Stimulated activated CD4-positive, alpha-beta T cell treated with anti-CD3 and anti-CD28 coated beads, Interleukin-4, amount 100 ng/mL, for 1 hour (primary cell): Measurements from ENCODE around the gene KCNMA1.

Source experiments
- DNase-seq: peaks from one replicate; pipeline ENCODE4 v3.0.0-alpha.2; 2020

Gene KCNMA1

DNA sequence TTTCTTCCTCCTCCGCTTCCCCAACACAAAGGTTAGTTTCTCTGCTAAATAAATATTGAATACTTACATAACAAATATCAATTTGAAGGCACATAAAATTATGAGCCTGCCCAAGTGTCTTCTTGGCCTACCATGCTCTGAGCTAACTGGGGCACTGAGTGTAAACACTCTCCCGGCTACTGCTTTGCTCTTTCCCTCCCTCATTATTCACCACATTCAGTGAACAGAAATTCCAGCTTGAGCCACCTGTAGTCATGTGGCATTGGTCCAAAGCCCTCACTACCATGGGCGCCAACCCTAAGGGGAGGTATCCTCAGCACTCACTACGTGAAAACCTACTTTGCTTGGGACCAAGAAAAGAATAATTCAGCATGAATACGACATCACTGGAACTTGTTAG lies 409.0 kb downstream of the KCNMA1 start:
- no peak for DNase-seq

DNA sequence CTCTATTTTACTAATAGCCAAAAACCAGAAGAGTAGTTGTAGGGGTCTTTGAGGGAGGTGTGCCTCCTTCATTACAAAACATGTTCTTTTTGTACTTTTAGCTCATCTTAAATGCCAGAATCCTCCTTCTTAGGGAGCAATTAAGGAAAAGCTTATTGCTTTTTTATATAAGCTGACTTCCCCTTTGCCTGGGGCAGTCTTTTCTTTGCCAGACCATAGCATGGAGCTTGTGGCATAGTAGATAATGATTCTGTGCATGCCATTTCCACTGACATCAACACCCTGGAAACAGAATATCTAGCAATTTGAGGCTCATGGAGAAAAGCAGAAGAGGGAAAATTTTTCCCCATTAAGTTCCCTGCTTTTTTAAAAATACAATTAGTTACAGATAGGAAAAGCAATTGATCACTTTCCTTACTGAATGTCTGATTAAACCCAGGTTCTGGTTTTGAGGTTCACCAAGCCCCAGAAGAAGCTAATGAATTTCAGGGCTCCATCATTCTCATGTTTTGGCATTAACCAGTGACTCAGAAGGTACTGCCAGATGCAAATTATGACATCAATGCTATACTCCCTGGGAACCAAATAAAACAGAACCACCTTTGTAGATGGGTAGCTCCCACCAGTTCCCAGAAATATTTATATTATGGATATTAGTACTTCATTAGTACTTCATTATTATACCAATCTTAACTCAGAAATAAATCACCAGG lies 410.6 kb downstream of the KCNMA1 start:
- no peak for DNase-seq

DNA sequence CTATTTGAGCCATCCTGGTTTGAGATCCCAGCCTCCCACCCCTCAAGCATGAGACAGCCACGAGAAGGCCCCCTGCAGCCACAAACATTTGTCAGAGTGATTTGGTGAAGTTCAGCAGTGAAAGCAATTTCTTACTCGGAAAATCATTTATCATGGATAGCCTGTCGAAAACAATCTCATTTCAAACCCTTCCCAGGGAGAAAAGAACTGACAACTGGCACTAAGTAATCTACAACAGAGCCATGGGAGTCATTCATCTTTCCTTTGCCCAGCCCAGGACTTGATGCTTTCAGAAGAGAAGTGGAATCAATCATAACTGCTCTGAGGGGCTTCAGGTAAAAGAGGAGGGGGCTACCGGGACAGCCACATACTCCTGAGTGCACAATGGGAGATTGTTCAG lies 411.2 kb downstream of the KCNMA1 start:
- no peak for DNase-seq

DNA sequence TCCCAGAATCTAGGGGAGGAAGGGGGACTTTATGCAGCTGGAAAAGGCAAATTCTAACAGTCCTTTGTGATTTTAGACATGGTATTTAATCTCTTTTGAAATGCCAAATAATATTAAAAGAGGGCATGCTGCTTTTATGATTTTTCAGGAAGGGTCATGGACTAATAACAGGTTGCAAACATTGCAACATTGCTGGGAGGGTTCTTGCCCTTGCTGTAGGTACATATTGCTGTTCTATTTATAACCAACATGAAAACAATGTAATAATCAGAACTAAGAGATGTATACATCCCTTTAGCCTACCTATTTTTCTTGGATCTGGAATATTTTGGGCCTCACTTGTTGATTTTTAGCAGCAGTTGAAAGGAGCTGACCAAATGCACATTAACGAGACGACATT lies 411.6 kb downstream of the KCNMA1 start:
- no peak for DNase-seq

DNA sequence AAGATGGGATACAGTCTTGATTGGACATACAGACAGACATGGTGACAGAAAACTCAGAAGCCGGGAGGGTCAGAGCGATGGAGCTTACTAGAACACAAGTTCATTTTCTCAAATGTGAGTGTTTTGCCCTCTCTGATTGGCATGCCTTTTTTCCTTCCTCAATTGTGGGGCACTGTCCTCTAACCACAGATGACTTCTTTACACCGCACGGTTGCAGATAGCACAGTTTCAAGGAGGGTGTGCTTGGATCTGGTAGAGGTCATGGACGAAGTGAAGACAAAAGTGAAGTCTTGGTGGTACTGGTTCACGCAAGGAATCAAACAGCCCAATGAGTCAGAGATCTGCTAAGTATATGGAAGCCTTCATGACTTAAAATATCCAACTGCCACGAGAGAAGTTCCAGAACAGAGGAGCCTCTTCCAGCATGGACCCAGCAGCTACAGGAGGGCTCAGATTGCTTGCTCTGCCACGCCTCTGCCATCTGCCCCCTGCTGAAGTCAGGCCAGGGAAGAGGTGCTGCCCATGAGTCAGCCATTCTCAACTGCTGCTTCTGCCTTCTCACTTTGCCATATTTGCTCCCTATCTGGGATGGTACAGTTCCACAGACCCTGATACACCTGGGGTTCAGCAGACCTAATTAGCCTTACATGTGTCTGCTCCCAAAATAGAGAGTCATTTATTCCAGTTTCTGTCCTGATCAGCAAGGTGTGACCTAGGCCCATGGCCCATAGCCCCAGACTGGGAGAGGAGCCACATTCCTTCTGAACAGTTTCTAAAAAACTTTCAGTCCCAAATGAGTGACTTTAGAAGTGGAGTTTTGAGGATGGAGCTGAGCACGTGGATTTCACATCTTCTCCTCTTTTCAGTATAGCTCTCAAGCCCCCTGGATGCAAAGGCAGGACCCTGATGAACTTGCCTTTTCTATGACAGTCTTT lies 413.8 kb downstream of the KCNMA1 start:
- DNase-seq = no peak

DNA sequence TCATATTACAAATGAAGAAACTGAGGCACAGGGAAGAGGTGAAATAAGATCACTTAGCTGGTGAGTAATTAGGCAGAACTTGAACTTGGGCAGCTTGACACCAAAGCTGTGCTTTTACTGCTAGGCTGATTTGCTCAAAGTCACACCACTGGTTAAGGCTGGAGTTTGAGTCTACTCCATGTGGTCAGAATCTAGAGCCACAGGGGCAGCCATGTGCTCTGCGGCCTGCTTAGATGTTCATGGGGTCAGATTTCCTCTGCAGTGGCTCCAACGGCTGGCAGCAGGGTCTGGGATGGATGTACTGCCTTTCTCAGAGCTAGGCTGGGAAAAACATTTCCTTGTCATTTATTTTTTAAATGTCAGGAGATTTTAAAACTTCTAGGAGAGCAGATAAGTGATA lies 417.5 kb downstream of the KCNMA1 start:
- no peak for DNase-seq

DNA sequence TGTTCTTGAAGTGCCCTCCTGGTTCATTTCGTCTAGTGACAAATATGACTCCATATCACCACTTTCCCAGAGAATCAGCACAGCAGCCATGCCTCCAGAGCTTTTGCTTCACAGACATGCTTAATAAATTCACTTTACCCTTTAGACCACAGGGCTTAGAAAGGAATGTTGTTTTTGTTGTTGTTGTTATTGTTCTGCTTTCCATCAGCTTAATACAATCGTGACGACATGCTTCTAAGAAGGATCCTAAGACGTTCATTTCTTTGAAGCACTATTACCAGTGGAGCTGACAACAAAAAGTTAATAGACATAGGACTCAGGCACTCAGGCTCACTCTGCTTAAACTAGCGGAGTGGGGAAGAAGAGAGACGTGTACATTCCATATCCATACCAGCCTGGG lies 418.6 kb downstream of the KCNMA1 start:
- DNase-seq = no peak

DNA sequence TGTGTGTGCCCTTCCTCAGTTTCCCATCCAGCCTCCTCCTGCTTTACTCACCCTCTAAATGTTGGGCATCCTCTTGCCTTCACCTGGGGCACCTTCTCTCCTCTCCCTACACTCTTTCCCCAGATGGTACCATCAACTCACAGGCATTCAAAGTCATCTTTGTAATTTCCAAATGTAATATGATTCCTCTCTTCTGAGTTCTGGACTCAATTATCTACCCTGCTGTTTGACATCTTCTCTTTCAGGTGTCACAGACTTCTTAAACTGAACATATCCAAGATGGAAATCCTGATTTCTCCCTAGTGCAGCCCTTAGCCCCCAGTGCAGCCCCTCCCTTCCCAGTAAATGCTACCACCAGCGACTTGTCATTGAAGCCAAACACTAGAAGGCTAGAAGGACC lies 422.8 kb downstream of the KCNMA1 start:
- DNase-seq = no peak

DNA sequence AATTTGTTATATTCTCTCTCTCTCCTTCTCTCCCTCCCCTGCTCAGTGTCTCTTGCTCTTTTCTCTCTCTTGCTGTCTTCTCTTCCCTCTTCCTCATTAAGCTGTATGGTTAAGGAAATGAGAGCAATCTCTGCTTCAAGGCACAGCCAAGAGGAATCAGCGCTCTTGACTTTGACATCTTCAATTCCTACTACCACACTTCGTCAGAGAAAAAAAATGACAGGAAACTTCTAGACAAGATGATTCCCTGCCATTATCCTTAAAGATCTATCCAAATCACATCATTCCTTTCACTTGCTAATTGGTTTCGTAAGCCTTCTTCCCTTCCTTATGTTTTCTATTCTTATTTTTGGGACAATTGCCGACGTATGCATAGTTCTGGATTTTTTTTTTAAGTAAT lies 425.0 kb downstream of the KCNMA1 start:
- DNase-seq = no peak

DNA sequence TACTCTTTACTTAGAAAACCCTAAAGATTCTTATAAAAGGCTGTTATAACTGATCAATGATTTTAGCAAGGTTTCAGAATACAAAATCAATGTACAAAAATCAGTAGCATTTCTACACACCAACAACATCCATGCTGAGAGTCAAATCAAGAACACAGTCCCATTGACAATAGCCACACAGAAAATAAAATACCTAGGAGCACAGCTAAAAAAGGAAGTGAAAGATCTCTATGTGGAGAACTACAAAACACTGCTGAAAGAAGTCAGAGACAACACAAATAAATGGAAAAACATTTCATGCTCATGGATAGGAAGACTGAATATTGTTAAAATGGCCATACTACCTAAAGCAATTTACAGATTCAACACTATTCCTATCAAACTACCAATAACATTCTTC lies 427.0 kb downstream of the KCNMA1 start:
- no peak for DNase-seq

DNA sequence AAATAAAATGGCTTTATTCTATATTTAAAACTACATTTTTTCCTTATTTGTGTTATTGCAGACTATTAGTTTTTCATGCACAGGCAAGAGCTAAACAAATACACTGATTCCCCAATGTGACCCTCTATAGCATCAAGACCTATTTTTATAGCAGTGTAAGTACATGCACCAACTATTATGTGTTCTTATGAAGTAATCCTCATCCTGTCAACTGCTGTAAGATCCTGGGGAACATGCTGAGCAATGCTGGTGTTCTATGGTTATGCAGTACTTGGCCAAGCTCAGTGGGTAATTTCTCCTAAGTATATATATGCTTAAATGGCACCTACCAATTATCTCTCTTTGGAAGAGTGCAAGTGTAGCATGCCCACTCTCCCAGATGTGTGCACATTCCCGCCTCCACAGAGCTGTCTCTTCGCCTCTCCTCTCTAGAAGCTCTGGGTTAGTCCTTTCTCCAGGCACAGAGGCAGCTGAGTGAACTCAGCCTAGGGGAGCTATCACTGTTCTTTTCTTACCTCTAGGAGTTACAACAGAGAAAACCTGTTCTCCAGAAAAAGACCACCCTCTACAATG lies 428.8 kb downstream of the KCNMA1 start:
- no peak for DNase-seq

DNA sequence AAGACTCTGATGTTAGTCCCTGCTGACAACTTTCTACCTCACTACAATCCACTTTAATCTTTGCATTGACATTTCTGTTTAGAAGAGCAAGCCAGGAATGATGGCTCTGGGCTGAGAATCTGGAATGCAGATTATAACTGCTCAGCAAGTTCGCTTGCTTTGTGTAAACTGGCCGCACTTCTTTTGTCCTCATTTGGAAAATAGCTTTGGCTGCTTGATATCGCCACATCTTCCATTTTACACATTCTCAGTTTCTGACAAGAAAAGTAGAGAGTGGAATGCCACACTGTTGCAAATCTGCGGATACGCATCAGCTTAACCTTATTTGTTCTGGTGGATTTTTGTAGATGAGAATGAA lies 429.8 kb downstream of the KCNMA1 start:
- DNase-seq = no peak

DNA sequence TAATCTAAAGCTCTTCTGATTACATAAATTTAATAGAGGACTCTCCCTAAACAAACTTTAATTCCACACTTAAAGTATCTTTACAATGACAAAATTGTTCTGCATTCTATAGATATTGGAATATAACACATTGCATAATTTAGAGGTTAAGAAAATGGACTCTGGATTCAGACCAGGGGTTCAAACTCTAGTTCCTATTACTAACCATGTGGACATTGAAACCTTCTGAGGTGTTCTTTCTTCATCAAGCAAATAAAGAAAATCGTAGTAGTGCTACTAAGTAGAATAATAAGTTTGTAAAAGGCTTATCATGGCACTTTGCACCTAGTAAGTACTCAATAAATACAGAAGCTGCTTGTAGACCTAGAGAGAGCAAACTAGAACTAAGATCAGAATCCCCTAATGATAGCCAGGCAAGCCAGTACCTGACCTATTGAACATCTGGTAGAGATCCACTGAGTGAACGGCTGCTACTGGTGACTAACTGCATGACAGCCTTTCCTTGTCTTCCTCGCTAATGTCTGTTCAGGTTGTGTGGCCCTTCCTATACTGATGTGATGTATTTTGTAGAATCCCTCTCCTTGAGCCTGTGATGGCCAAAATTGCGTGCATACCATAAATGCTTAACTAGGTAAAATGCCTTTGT lies 430.3 kb downstream of the KCNMA1 start:
- no peak for DNase-seq

DNA sequence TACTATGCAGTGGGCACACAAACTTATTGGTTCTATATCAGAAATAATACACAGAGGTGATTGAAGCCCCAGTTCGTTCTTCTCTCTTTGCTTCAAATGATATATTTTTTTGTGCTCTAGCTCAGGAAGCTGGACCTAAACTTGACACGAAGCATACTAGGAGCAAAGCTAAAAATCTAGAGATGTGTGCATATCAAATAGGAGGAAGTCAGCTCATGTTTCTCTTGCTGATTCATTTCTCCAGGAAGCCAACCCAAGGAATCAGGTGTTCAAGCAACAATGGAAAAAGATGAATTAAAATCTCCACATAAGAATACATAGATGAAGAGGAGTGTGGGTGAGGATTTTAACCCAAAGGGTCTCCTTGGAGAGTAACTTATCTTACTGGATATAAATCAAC lies 432.5 kb downstream of the KCNMA1 start:
- no peak for DNase-seq

DNA sequence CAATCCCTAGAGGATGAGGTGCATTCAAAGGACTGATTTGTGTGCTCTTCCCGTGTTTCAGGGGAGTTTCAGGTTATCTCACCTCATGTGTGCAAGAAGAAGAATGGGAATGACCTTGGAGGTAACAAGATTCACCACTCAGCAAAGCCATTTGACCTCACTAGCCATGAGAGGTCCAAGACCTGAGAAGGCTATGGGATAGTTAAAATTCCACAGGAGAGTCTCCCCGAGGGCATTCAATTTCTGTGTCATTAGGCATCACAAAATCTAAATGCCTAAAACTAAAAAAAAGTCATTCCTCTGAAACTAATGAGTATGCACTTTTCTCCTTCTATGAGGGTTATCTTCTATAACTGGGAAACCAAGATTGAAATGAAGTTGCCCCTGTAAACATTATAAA lies 433.4 kb downstream of the KCNMA1 start:
- no peak for DNase-seq

DNA sequence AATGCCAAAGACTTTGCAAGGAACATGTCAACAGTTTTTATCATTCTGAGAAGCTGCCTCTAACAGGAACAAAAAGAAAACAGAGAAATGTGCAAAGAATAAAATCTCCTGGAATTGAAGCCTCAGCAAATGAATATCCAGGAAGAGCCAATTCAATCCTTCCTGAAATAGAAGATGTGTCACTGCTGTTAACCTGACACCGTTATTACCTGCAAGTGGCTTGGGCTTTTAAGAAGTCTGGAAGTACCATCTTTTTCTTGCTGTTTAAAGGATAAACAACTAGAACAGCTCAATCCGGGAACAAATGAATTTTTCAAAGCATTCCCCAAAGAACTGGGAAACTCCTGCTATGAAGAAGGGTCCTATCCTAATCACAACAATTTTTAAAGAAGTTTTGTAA lies 434.8 kb downstream of the KCNMA1 start:
- DNase-seq = no peak

DNA sequence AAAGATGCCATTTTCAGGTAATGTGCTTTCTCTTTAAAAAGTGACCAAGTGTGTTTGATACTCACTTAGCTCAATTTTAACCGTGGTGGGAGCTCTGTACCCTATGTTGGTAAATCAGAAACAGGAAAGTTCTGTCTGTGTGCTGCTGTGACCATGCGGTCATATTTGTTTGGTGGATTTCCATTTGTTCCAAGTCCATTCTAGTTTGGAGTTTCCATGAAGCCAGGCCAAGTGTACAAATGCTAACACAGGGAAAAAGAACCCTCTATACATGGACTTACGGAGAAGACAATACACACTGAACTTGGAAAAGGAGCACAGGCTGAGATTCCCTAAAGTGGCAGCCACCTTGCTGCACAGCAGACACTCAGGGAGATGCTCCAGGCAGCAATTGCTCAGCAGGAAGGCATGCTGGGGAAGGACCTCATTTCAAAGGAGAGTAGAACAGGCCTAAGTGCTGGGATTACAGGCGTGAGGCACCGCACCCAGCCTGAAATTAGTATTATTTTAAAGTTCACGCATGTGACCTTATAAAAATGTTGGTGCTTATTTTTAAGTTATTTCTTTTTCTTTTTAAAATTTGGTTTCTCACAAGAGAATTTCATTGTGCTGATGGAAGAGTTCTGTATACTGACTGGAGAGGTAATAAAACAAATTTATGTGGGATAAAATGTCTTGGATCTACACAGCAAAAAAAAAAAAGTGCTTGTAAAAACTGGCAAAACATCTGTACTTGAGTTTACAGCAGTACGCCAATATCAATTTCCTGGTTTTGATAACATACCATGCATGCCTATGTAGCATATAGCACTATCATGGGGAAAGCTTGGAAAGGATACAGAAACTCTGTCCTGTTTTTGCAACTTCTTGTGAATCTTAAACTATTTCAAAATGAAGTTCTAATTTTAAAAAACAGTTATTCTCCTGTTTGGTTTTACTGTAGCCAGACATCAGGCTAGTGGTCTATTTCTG lies 436.2 kb downstream of the KCNMA1 start:
- DNase-seq = no peak

DNA sequence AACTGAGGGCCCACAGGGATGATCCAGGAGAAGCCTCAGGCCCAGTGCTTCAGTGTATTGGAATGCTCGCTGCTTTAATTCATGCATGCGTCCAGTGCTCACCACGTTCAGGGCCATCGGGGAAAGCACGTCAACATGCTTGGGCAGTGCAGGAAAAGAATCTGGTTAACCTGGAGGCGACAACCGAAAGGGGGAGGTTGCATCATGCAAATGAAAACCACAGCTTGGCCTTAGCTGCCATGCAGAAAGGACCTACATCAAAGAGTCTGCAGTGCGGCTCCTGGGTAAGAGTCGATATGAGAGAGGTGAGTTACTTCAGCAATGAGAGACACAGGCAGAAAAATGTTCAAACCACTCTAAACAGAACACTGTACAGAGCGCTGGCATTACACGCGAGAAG lies 440.1 kb downstream of the KCNMA1 start:
- no peak for DNase-seq

DNA sequence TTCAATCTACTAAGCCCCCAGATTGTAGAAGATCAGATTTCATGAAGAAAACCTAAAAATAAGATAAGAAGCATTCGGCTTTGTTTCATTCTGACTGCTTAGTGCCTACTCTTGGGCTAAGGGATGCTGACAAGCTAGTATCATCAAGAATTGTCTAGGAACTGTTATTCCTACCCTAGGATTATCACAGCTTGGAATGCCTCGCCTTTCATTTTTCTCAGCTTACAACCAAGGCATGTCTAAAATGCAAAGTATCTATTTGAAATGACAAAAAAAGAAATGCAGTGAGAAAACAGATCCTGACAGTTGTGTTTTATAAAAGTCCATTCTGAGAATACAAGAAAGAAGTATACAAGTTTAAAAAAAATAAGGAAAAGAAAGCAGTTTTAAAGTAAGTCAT lies 441.0 kb downstream of the KCNMA1 start:
- DNase-seq = no peak

DNA sequence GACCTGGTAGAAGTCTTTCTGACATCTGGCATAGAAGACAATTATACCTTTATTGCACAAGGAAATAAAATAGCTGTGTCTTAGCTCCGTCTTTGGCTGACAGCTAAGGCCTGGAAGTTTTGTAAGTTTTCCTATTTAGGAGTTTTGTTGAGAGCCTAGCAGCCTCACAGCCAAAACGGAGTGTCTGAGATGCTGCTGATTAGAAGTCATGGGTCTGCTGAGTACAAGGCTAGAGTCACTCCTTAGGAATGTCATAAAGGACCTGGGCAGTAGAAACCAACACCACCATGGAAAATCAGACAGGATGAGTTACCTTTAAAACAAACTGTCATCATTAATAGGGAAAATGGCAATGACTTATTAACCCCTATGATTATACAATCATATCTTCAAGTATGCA lies 442.5 kb downstream of the KCNMA1 start:
- no peak for DNase-seq

DNA sequence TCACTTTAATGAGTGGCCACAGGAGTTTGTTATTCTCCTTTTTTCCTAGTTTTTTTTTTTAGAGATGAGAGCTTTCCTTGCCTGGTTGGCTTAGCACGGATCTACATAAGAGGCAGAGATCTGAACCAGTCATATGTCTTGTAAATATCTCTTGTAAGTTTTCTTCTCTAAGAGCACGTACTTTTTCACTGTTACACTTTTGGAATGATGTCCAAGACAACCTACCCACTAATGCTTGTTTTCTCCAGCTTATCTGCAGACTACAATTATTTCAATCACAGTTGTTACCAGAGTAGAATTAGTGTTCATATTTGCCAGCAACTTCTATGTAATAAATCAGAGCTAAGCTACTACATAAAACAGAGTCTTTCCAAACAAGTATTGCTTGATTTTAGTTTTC lies 444.6 kb downstream of the KCNMA1 start:
- DNase-seq = no peak

DNA sequence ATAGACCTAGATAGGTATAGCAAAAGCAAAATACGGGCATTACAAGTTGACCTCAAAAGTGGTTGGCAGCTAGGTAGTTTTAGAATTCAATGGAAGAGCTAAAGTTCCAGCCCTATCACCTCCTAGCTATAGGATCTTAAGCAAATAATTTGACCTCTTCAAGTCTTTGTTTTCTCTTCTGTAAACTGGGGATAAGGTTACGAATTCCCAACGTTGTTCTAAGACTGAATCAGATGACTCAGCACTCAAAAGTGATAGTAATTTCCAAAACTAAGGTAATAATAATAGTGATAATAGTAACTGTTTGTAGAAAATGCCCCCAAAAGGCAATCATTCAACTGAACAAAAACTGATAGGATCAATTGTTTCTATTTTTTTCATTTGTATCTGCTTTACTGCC lies 445.2 kb downstream of the KCNMA1 start:
- no peak for DNase-seq
